HG02885 (cell line): ENCODE data around the gene NFIX.

Experiments used
- ATAC-seq: cut with Tn5 transposase; IDR thresholded peaks from one replicate; pipeline ENCODE4 v1.9.1; 2021; ENCODE audit warnings: mild to moderate bottlenecking; ENCODE audit not compliant: unreplicated experiment, poor library complexity

Gene NFIX

DNA sequence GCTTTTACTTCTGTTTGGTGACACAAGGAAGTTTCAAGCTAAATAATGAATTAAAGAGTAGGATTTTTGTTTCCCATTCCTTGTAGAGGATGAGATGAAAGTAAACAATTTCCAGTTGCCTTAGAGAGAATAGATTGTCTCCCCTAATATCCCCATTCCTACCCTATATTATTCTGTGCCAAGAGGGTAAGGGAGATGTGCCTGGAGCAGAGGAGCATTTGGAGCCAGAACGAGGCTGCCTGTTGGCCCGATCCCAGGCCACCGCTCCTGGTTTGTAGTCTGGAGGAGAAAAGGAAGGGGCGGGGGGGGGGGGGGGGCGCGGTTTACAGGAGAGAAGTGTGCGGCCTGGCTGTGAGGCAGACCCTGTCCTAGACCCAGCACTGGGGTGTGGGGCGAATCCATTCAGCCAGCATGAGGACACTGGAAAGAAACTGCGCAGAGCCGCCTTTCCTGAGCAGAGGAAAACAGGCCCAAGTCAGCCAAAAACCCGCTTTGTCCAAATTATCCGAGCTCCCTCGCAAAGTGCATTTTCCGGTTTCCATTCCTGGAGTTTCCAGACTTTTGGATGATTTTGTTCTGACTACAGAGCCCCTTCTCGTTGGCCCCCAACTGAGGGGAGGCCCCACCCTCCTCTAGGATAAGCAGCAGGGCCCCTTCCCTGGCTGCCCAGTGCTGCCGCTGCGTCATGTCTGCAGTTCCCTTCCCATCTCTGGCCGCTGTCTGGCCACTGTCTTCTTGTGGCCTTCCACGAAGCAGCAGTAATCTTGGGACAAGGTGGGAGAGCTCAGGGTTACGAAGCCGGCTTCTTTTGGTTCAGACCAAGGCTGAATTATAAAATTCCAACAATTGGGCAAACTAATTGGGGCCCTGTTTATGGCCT, 23.0 kb downstream of the NFIX start:
- no peak for ATAC-seq

DNA sequence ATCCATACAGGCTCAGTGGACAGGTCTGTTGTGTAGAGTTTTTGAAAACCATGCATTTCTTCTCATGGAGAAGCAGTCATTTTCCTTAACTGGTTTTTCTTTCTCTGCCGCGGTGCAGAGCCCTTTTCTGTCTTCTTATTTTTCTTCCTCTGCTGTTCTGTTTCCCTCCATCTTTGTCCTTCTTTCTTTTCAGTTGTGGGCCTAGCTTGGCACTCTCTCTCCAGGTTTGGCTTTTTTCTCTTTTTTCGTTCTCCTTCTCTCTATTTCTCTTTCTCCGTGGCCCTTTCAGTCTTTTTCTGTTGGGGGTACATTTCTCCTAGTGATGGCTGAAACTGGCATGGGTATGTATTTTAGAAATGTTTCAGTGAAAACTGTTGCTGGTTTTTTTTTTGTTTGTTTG, 24.1 kb downstream of the NFIX start:
- no peak for ATAC-seq

DNA sequence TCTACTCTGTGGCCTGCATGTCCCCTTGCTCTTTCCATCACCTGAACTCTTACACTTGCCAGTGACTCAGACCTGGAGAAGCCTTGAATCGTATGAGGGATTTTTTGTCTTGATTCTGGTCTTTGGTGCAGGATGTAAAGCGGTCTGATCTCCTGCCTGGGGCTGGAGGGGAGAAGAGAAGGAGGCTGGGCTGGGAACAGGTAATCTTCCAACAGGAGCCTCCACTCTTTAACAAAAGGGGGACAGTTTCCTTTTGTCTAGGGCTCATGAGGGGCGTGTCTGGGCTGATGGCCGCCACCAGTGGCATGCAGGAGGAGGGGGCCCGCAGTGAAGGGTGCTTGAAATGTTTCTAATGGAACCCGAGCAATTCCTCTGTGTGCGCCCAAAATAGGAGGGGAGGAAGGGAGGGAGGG, 24.7 kb downstream of the NFIX start:
- no peak for ATAC-seq

DNA sequence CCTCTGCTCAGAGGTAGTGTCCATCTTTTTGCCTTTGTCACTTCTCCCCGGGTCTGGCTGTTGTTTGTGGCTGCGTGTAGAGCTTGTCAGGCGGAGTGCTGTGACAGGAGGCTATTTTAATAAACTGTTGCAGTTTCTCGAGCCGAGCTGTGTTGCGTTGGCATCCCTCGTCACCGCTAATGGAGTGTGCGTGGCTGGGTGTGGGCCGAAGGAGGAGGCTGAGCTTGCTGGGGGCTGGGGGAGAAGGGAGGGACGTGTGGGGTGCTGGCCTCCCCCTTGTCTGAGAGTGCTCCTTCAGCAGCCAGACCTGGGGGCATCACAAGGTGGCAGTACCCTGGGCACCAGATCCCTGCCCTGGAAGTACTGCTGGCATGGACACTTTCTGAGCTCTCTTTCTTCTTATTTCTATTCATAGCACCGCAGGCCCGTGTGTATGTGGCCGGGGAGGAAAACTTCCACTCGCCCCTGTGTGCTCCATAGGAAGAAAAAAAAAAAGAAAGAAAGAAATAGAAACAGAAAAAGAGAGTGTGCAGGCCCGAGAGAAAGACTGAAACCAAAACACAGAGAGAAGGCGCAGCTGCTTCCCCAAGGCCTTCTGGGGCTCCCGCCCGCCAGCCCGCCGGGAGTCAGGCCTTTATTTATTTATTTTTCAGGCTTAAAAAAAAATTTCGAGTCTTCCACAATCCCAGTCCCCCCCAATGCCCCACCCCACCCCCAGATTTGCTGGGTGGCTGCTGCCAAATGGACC, 27.0 kb downstream of the NFIX start:
- no peak for ATAC-seq

DNA sequence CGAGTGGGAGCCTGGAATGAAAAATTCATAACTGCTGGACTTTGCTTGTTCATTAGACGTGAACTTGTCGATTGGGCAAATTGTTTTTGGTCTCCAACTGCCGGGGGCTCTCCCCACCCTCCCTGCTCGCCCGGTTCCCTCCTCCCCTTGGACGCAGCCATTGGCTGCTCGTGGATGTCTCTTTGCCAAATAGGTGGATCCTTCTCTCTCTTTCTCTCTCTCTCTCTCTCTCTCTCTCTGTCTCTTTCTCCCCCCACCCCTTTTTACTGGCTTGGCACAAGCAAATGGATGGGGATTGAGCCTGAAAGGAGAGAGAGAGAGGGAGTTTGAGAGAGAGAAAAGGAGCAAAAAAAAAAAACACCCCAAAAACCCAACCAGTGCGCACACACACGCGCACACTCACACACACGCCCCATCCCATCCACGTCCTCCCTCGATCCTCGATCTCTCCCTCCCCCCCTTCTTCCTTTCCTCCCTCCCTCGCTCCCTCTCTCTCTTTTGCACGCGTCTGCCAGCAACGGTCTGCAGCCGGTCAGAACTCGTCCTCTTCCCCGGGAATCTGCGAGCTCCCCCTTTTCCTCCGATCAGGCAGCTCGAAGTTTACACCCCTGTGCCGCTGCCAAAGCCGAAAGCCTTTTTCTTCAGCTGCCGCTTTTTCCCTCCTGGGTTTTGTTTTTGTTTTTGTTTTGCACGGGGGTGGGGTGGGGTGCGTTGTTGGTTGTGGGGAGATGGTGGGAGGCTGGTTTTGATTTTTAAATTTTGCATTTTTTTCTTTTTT, 27.8 kb downstream of the NFIX start:
- ATAC-seq = no peak

DNA sequence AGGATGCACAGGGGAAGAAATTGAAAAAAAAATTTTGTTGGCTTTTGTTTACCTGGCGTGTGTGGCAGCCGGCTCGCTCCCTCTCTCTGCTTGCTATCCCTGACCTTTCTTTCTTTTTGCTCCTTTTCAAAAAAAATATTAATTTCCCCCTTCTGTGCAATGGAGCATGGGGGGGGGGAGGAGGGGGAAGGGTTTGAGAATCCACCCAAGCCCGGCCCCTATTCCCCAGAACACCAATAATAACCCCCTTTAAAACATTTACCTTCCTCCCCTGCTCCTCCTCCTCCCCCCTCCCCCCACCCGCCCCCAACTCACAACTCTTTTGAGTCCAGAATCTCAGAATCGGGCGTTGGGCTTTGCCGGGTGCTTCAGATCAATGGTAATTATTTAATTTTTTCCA, 28.4 kb downstream of the NFIX start:
- ATAC-seq = no peak

DNA sequence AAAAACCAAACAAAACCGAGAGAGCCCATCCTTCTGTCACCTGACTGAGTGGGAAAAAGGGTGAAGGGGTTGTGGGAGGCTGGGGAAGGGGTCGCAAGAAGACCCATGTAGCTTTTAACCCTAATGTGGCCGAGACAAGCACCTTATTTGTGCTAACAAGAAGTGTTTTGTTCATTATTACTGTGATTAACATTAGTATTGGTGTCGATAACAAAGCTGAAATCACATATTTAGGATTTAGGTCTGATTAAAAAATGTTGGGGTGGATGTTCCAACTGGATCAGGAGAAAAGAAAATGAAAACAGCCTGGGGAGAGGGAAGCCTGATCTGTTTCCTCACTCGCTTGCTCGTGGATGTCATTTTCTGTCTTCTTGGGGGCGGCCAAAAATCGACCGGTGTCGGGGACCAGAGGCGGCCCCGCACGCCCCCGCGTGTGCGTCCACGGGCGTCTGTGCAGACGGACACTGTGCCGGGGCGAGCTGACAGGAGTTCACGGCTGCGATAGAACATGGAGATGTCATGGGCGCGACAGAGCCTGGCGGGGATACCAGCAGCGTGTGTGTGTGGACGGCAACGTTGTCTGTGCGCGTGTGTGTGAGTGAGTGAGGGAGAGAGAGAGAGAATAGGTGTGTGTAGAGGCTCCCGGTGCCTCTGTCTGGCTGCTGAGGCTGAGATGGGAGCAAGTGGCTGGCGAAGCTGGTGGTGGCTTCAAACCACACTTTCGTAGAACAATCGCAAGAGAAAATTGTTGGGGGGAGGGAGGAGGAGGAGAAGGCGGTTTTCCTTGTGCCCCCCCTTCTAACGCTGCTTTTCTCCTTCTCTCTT, 29.1 kb downstream of the NFIX start:
- no peak for ATAC-seq

DNA sequence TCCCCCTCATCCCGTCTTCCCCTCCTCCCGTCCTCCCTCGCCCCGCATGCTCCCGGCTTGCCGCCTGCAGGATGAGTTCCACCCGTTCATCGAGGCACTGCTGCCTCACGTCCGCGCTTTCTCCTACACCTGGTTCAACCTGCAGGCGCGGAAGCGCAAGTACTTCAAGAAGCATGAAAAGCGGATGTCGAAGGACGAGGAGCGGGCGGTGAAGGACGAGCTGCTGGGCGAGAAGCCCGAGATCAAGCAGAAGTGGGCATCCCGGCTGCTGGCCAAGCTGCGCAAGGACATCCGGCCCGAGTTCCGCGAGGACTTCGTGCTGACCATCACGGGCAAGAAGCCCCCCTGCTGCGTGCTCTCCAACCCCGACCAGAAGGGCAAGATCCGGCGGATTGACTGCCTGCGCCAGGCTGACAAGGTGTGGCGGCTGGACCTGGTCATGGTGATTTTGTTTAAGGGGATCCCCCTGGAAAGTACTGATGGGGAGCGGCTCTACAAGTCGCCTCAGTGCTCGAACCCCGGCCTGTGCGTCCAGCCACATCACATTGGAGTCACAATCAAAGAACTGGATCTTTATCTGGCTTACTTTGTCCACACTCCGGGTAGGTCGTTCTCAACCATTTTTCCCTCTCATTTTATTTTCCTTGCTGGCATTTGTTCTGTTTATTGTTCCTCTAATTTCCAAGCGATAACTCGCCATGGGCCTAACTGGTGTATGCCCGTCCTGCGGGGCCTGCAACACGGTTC, 29.8 kb downstream of the NFIX start:
- no peak for ATAC-seq

DNA sequence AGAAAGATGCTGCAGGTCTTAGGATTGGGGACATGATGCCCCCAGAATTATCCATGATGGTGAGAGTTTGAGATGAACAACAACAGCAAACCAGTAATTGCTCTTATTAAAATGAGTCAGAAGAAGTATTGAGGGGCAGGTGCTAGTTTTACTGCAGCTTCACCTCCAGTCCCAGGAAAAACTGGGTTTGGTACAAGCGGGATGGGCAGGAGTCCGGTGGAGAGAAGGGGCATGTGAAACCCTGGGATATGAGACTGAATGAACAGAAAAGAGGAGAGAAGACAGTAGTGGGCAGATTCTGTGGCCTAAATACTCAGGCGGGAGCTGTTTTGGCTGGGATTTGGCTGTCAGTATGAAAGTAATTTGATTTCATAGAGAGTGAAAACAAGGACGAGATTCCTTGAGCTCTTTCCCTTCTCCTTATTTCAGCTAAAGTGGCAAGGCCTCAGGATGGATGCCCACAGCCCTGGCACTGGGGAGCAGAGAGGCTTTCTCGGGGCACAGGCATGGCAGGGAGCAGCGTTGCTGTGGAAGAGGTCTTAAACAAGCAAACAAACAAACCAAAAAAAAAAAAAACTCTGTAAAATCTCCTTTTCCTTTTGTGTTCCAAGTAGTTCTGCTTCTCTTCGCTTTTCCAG, 30.7 kb downstream of the NFIX start:
- no peak for ATAC-seq

DNA sequence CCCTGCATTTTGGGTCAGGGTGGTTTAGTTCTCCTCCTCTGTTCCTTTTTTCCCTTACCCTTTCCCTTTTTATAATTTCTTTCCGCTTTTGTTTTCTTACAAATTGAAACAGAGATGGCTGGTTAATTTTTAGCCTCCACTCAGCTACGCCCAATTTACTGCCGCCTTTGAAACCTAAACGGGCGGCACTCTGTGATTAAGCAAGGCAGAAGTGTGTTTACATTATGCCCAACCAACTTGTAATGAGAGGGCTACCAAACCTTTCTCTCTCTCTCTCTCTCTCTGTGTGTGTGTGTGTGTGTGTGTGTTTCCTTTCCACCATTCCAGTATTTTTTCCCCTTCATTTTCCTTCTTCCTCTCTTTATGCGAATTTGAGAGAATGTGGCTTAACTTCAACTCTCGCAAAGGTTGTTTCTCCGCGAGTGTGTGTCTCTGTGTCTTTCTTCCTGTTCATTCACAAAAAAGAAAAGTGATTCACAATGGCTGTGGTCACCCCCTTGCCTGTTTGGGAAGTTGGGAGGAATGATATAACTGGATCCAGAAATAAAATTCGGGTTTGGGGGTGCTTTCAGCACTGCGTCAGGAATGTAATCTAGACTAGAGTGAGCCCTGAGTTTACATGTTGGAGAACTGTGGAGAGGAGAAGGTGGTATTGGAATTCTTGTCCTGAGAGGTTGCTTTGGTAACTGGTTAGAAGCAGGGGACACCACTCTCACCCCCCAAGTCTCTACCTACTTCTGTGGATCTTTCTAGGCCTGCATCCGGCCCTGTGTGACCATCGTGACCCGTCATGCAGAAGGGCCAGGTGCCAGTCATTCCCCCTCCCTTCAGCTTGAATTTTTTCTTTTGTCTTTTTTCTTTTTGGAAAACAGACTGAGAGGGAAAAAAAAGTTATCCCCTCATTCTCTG, 31.4 kb downstream of the NFIX start:
- no peak for ATAC-seq

DNA sequence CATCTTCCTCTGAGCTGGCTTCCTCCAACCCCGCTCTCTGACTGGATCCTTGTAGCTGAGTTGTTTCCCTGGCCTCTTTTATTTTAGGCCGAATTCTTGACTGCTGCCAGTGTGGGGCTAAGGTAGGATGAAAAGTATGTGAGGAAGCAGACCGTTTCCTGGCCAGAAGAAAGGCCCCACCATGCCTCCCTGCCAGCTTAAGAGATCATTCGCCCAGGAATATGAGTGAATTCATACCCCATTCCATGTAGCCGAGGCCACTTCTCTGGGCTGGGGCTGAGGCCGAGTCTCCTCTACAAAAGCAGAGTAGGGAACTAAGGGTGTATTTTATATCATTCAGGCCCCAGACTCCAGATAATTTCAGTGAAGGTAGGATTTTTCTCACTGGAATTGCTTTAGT, 32.3 kb downstream of the NFIX start:
- no peak for ATAC-seq

DNA sequence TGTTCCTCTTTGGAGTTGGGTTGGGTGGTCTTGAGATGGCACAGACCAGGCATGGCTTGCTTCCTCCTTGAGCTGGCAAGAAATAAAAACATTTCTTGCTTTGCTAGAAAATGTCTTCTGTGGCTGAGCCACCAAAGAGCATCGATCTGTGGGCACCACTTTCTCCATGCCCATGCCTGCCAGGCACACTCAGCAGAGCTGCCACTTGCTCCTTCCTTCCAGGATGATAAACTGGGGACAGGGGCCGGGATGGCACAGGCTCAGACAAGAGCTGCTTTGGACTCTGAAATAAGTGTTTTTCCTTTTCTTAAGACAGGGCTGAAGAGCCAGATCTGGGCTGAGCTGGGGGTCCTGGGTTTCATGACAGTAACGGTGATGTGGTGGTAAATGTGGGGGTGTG, 32.8 kb downstream of the NFIX start:
- no peak for ATAC-seq

DNA sequence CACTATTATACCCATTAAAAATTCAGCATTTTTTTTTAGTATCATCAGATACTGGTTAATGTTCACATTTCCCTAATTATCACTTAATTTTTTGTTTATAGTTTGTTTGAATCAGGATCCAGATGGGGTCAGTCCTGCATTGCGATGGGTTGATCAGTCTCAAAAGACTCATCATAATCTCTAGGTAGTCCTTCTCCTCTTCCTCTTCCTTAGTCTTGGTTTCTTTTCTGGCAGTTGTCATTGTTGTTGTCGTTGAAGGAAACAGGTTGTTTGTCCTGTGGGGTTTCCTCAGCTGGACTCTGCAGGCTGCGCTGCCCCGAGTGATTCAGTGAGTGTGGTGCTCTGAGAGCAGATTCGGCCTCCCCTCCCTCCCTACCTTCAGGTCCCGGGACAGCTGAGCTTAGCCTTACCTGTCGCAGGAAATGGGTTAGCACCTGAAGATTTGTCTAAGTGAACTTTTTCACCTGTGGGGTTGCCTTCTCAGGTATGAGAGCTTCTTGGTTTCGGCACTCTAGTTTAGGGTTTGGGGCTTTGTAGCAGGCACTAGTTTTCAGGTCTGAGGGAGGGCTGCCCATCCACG, 34.1 kb downstream of the NFIX start:
- no peak for ATAC-seq

DNA sequence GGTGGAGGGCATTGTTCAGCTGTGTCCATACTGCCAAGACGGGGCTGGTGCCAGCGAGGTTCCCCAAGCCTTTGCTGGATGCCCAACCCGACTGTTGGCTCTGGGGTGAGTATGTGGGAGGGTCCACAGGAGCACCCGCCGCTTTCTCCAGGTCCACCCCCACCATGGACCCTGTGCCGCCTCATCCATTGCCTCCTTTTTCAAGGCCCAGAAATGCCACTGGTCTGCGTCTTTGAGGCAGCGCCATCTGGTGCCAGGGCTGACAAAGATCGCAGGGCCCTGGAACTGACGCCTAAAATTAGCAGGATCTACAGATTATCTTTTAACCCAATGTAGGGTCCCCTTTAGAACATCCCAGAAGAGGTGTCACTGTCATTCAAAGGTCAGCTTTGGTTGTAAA, 34.6 kb downstream of the NFIX start:
- no peak for ATAC-seq

DNA sequence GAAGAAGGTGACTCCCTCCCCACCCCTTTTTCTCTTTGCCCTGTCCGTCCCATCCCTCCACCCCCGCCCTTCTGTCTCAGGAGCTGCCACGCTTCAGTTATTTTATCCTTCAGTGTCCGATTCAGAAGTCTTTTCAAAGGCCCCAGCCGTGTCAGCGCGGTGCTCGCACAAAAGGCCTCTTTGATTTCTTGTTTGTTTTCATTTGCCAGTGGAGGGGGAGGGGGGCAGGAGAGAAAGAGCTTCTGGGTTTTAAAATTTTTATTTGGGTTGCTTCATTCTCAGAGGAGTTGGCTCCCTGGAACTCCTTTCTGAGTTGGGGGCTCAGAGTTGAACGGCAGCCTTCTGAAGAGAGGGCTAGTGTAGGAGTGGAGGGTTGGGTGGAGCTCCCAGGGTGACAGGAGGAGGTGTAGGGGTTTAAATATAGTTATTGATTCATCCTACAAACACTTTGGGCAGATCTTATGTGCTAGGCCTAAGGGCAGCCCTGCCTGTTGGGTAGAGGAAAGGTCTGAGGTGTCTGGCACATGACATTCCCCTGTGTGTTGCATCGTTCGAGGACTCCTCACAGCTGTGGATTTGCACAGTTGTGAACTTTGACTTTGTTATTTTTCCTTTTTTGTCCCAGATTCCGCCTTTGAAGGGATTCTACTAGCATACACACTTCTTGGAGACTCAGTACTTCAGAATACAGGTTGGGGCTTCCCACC, 36.8 kb downstream of the NFIX start:
- no peak for ATAC-seq

DNA sequence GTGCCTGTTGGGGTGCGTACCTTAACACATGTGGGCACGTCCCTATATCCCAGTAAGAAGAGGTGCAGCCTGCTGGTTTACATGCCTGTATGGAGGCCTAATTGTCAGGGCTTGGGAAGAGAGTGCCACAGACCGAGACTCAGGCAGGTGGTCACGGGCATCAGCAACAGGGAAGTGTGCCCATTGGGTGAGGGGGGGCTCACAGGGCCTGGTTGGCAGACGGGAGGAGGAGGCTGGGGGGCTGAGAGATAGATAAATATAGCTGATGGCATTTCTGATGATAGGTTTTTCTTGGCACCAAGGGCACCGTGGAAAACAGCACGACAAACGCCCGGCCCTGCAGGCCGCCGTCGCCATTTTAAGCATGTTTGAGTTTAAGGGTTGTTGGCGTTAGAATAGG, 37.6 kb downstream of the NFIX start:
- no peak for ATAC-seq

DNA sequence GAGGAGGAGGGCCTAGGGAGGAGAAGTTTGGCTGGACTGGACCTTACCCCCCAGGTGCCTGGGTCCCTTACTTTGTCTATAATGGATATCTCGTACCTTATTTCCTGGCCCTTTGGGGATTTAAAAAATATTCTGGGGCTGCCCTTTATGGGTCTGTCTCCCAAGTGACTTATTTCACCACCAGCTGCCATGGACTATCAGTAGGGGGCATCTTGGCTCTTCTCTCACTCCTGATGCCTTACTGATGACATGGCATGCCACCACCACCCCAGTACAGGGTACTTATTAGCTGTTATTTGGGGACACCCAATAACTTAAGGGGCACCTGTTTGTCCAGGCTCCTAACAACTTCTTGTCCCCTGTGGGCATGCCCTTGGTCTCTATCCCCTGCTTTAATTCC, 38.0 kb downstream of the NFIX start:
- no peak for ATAC-seq
